IPS-18c (cell line): ENCODE data around the gene GGTA1.
"Not testable (repeated sequence)": the region's sequence is repeated elsewhere in the genome, so short reads cannot be mapped to it uniquely, and the experiment has no call there.

Experiments used
- H3K4me3 ChIP-seq: 2 replicates; pipeline ENCODE4 v1.7.0; 2013; ENCODE audit warnings: low read depth, mild to moderate bottlenecking, low read length, moderate library complexity; ENCODE audit not compliant: insufficient read depth
- H3K9me3 ChIP-seq: one replicate; pipeline ENCODE4 v1.6.1; 2013; ENCODE audit warnings: mild to moderate bottlenecking, low read length, moderate library complexity; ENCODE audit not compliant: control insufficient read depth, insufficient read depth

GGTA1 gene

DNA sequence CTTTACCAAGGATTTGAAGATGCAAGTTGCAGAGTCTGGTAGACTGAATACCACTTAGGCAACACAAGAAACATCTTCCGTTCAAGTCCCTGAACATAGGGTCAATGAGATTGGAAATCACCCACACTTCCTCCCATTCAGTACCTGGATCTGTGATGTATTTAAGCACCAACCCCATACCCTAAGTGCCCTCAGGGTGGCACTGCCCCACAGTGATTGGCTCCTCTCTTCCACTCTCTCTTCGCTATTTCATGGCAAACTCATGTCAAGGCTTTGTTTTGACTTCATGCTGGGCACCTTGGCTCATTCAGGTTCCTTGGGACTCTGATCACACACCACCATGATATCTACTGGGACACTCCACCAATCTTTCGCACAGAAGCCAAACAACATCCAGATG, 53.7 kb downstream of the GGTA1 start:
- Histone ChIP-seq H3K9me3 (no peaks in the 10 kb centered on the region), H3K4me3 (no peak overlapping the region)

DNA sequence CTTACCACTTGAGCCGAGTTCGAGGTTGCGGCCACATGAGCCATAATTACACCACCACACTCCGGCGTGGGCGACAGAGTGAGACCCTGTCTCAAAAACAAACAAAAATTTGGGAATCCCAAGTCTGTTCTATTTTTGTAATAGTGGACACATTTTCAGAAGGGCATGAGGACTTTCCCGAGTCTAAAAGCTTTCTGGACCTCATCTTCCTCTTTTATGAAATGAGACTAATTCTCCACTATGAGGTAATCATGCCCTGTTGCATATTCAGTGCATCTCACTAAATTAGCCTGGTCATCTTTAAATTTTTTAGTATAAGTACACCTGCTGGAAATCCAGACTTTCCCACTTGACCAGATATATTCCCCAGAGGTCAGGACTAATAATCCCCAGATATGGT, 55.7 kb downstream of the GGTA1 start:
- no peaks in the 10 kb centered on the region for H3K9me3 ChIP-seq
- no peak overlapping the region for H3K4me3 ChIP-seq

DNA sequence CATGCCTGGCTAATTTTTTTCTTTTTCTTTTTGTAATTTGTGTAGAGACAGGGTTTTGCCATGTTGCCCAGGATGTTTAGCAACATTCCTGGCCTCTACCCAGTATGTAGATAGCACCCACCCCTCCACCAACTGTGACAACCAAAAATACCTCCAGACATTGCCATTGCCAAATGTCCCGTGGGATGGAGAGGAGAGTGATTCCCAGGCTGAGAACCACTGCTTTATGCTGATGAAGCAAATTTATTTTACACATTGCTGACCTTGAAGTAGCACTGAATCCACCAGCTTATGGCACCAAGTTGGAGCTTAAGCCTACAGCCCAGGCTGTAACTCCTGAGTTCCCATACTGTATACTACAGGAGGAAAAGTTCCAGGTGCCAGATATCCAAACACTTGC, 58.5 kb downstream of the GGTA1 start:
- H3K4me3 ChIP-seq = no peak overlapping the region
- no peaks in the 10 kb centered on the region for H3K9me3 ChIP-seq

DNA sequence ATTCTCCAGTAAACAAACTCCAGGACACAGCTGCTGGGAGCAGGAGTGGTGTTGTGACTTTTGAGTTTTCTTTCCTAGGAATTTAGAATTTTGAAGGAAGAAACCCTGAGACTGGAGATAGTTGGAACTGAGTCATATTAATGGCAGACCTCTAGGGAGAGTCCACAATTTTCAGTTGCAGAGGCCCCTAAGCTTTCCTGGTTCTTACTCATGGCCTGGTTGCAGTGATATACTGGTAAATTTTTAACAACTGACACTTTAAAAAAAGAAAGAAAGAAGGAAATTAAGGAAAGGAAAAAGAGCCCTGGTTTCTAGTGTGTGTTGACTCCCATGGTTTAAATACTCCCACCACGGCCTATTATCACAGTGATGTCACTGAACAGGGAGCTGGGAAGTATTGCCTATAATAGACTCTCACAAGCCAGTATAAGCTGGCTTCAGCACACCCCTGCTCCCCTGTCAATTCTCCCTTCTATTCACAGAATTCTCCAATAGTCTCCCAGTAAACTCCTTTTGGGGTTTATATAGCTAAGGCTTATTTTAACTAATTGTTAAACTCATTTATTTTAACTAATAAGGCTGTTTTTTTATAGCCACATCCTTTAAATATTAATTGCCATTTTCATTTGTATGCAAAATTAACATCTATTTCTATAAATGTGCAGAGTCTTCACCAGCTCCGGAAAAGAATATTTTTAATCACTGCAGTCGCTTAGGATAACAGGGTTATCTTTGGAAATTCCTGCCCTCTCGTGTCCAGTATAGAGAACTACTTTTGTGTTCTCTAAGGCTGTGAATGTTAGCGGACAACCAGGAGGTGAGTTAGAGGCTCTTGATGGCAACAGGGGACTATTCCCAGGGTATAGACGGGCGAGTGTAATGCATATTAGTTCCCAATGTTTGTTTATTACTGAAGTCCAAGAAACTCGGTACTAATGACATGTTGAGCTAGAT, 59.7 kb downstream of the GGTA1 start:
- H3K4me3 ChIP-seq = no peak overlapping the region
- H3K9me3 ChIP-seq = no peaks in the 10 kb centered on the region

DNA sequence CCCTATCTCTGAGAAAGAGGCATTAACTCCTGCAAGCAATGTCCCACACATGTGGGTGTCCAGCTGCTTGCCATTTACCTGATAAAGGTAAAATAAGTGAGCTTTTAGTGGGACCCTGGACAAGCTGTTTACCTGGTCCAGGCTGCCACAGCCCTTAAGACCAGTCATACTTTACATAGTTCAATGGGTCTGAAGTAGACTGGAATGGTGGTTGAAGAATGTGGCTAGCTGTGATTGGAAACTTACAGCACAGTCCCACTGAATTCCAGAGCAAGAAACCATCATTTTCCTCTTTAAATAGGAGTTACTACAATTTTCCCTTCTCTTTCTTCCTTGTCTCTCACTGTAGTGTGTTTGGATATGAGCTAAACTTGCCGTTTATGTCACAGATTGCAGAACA, 60.6 kb downstream of the GGTA1 start:
- H3K4me3 ChIP-seq = no peak overlapping the region
- H3K9me3 ChIP-seq = no peaks in the 10 kb centered on the region

DNA sequence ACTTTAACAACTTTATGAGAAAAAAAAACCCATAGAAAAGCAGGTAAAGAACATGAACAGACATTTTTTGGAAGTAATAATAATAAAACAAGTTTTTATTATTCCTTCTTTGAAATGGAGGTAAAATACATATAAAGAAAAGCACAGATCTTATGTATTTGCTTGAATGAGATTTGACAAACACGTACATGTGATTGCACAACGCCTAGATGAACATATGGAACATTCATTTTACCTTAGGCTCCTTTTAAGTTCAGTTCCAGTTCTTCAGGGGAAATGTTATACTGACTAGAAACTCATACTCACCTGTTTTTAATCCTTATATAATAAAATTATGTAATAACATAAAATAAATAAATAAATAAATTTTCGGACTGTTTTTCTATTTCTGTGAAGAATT, 61.8 kb downstream of the GGTA1 start:
- Histone ChIP-seq H3K4me3 (no peak overlapping the region), H3K9me3 (no peaks in the 10 kb centered on the region)

DNA sequence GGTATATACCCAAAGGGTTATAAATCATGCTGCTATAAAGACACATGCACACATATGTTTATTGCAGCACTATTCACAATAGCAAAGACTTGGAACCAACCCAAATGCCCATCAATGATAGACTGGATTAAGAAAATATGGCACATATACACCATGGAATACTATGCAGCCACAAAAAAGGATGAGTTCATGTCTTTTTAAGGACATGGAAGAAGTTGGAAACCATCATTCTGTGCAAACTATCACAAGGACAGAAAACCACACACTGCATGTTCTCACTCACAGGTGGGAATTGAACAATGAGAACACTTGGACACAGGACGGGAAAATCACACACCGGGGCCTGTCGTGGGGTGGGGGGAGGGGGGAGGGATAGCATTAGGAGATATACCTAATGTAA, 62.6 kb downstream of the GGTA1 start:
- H3K4me3 ChIP-seq, H3K9me3 ChIP-seq: not testable (repeated sequence)

DNA sequence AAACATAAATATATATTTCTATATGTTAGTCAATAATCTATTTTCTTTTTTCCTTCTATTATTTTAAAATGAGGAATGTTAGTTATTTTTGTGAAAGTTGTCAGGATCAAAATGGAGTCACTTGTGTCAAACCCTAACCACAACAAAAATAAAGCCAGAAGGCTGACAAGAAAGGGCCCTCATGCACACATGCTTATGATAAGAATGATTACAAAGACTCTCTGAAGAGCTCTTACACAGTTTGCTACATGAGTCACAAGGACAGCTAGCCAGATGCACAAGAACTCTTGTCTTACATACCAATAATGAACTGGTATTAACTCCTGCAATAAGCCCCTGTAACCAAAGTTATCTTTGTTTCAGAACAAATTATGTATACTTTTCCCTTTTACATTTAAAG, 64.7 kb downstream of the GGTA1 start:
- Histone ChIP-seq H3K9me3 (no peaks in the 10 kb centered on the region), H3K4me3 (no peak overlapping the region)

DNA sequence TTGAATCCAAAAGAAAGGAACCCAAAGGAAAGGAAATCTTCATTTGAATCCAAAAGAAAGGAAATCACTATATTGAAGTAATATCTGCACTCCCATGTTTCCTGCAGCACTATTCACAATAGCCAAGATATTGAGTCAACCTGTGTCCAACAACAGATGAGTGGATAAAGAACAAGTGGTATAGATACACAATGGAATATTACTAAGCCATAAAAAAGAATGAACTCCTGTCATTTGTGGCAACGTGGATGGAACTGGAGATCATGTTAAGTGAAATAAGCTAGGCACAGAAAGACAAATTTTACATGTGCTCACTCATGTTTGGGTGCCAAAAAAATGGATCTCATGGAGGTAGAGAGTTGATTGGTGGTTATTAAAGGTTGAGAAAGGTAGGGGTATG, 71.7 kb downstream of the GGTA1 start:
- Histone ChIP-seq H3K4me3 (no peak overlapping the region), H3K9me3 (no peaks in the 10 kb centered on the region)

DNA sequence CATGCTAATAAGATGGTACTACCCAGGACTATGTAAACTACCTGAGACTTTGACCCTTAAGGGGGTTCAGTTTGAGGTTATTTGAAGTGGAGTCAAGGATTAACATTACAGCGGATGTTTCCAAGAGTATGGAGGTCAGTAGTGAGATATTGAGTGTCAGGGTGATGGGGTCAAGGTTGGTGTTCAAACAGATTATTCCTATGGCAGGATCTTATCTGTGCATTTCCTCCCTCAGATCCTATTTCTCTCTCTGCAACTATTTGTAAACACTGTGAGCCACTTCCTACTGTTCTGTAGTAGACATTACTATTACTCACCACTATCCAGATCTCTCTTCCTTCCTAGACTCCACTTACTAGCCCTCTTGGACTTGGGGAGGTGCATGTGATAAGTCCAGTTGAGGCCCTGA, 75.6 kb downstream of the GGTA1 start:
- H3K9me3 ChIP-seq = no peaks in the 10 kb centered on the region
- no peak overlapping the region for H3K4me3 ChIP-seq

DNA sequence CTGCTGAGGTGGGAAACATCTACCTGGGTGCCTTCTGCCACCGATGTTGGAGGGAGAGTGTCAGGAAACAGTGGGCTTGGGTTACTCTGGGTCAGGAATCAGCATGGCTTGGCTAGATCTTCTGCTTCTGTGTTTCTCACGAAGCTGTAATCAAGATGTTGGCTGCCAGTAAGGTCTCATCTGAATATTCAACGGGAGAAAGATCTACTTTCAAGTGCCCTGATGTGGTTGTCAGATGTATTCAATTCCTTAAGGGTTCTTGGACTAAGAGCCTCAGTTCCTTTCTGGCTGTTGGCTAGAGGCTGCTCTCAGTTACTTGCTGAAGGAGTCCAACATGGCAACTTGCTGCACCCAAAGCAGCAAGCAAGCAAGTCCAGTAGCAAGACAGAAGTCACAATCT, 87.7 kb downstream of the GGTA1 start:
- no peak overlapping the region for H3K4me3 ChIP-seq
- no peaks in the 10 kb centered on the region for H3K9me3 ChIP-seq

DNA sequence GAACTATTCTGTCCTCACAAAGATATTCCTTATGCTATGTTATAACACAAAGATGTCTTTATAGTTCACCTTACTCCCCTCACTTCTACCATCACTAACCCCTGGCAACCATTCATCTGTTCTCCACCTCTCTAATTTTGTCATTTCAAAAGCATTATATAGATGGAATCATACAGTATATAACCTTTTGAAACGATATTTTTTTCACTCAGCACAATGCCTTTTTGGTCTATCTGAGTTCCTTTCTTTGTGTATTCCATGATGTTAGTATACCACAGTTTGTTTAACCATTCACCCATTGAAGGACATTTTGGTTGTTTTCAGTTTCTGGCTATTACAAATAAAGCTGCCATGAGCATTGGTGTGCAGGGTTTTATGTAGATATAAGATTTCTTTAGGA, 93.7 kb downstream of the GGTA1 start:
- Histone ChIP-seq H3K9me3 (no peaks in the 10 kb centered on the region), H3K4me3 (no peak overlapping the region)
